Ovary (tissue), 9 donors: Measurements from ENCODE around the gene SH3PXD2B. TPM values are rescaled to one million over a fixed set of nuclear protein-coding genes. Genes with fewer than 3 reads are reported as not detected.

Source experiments
- DNase-seq, 5 donors: peaks; one replicate each; pipeline ENCODE4 v3.0.0-alpha.2; 2019 to 2020
- H3K27ac ChIP-seq, 2 donors: fragments of 200-600 bp; one replicate each; pipeline versions ENCODE4 v1.5.1 to v1.8.0; 2019 to 2022
- H3K27me3 ChIP-seq: fragments of 200-600 bp; one replicate; pipeline ENCODE4 v1.8.0; 2022
- H3K36me3 ChIP-seq: fragments of 200-600 bp; sonication (generic); one replicate; pipeline ENCODE4 v1.5.1; 2019
- H3K4me1 ChIP-seq: one replicate; pipeline ENCODE4 v1.8.1; 2013; ENCODE audit warnings: mild to moderate bottlenecking, moderate library complexity; ENCODE audit not compliant: insufficient read depth
- H3K4me3 ChIP-seq: fragments of 200-600 bp; sonication (generic); one replicate; pipeline ENCODE4 v1.5.1; 2017
- H3K9me3 ChIP-seq, 2 donors: fragments of 200-600 bp in 1 of 2; sonication (generic) in 1 of 2; one replicate each; pipeline versions ENCODE4 v1.5.1 to v1.8.1; 2013 to 2019; ENCODE audit warnings: mild to moderate bottlenecking in 1 of 2, moderate library complexity in 1 of 2
- CTCF ChIP-seq, 3 donors: fragments of 450-650 bp in 2 of 3; fragments of 200-600 bp in 1 of 3; IDR thresholded peaks; one replicate each; pipeline versions ENCODE4 v1.5.1 to v1.8.0; 2016 to 2022; ENCODE audit warnings: antibody characterized with exemption in 3 of 3, mild to moderate bottlenecking in 1 of 3
- EP300 ChIP-seq: sonication (generic); formaldehyde crosslinking; IDR thresholded peaks from one replicate; pipeline ENCODE4 v1.6.1; 2017; ENCODE audit warnings: antibody characterized with exemption
- POLR2A ChIP-seq: fragments of 450-650 bp; IDR thresholded peaks from one replicate; pipeline ENCODE4 v1.6.1; 2017; ENCODE audit warnings: antibody characterized with exemption, mild to moderate bottlenecking, moderate library complexity
- WGBS, 3 donors: extraction: QIAGEN DNeasy Blood & Tissue Kit in 1 of 3; methylation state at CpG; one replicate each; pipeline versions ENCODE4 v1.1.5 to v1.1.7; 2013 to 2017; 5-methylcytosine and 5-hydroxymethylcytosine counted together
- intact Hi-C, 4 donors: fragments of 100-400 bp; cut with DNase I; formaldehyde crosslinking; loops; one replicate each; pipeline versions ENCODE4 v1.11.0 to v1.15.1; 2022 to 2023
- polyA plus RNA-seq, 2 donors: library from polyadenylated mRNA; stranded (reverse); fragments of 200-250 nt in 1 of 2; fragments of 350-450 nt in 1 of 2; fragmentation: Illumina TruSeq in 1 of 2; extraction: RNeasy Lipid Tissue Mini Kit (QIAGEN cat#74804) in 1 of 2; gene quantifications; one replicate each; pipeline ENCODE4 v1.2.3, GENCODE V29; 2013 to 2014
- total RNA-seq, 7 donors: library from RNA; depleted of rRNA in 2 of 7; stranded (reverse); fragments of >200 nt in 2 of 7; fragmentation: NEBNext Ultra II Directional in 3 of 7; extraction: Animal tissue kit (Norgen Biotek cat#: 25700) in 3 of 7; gene quantifications; one replicate each; pipeline versions ENCODE4 v1.1.0 to v1.2.4, GENCODE V29; 2016 to 2023
- donor health status: DM: no; HTN: no; CAD: no; lungs with moderate emphysema.
- donor health status: DM: no; HTN: no; CAD: no.
- donor health status: Bipolar disorder and iron deficiency.
- donor health status: DM: yes; HTN: yes; CAD: no.
- donor health status: DM: no; HTN: no; CAD: no.
- donor health status: DM: yes; HTN: yes; CAD: no.

SH3PXD2B gene
- total and polyA plus RNA-seq, 9 donors = 13.0 to 71.8 (median 49.9) TPM

GRCh38 chr5:172407822-172408221 lies 46.5 kb downstream of the SH3PXD2B start:
- 26 to 30% (median 29%) methylated on average over 9 of the region's 9 CpGs for WGBS, 3 donors

GRCh38 chr5:172407241-172407691 lies 47.1 kb downstream of the SH3PXD2B start:
- WGBS, 3 donors = 9 to 16% (median 12%) methylated on average over 3 of the region's 3 CpGs
- peak; percentile 46 to 72 (median 53) for DNase-seq

More at GRCh38 chr5:172407822-172408221, 46.5 kb downstream of the SH3PXD2B start:
- H3K27me3 ChIP-seq = no peaks in the 10 kb centered on the region
- H3K36me3 ChIP-seq = no peaks in the 10 kb centered on the region
- intact Hi-C loops = loop anchor here in 2 of 4 donors (10.0 kb wide), 1 partner anchor 47 kb away; the partner anchor contains the start of gene SH3PXD2B (in 2 of the 2)
- no peak overlapping the region for H3K4me3 ChIP-seq
- H3K9me3 ChIP-seq = no peaks in the 10 kb centered on the region
- DNase-seq = peak; percentile 70 to 84 (median 81)
- peak overlapping the region; percentile 58 to 96 for H3K27ac ChIP-seq
- no peak for TF ChIP-seq POLR2A
- peaks cover 31% of the 10 kb centered on the region for H3K4me1 ChIP-seq

GRCh38 chr5:172405226-172406107 lies 48.9 kb downstream of the SH3PXD2B start:
- Histone ChIP-seq H3K27ac (peak overlapping the region; percentile 49 to 96), H3K4me1 (peaks cover 20% of the 10 kb centered on the region), H3K36me3 (no peaks in the 10 kb centered on the region), H3K4me3 (no peak overlapping the region), H3K27me3 (no peaks in the 10 kb centered on the region), H3K9me3 (no peaks in the 10 kb centered on the region)
- TF ChIP-seq POLR2A = no peak
- no peak for TF ChIP-seq CTCF (IDR thresholded peaks at IDR 0.05)
- TF ChIP-seq EP300 = no peak
- intact Hi-C loops = loop anchor here in 2 of 4 donors (10.0 kb wide), 1 partner anchor 49 kb away; the partner anchor contains the start of gene SH3PXD2B (in 2 of the 2)
- DNase-seq = no peak
- 53 to 68% (median 67%) methylated on average over 8 to 9 of the region's 9 CpGs for WGBS, 3 donors

More at GRCh38 chr5:172407241-172407691, 47.1 kb downstream of the SH3PXD2B start:
- Histone ChIP-seq H3K4me1 (peaks cover 28% of the 10 kb centered on the region), H3K27me3 (no peaks in the 10 kb centered on the region), H3K4me3 (no peak overlapping the region), H3K9me3 (no peaks in the 10 kb centered on the region), H3K36me3 (no peaks in the 10 kb centered on the region), H3K27ac (peak overlapping the region; percentile 58 to 96)
- no peak for TF ChIP-seq CTCF (IDR thresholded peaks at IDR 0.05)
- no peak for TF ChIP-seq EP300
- TF ChIP-seq POLR2A = no peak
- intact Hi-C loops = loop anchor here in 2 of 4 donors (10.0 kb wide), 1 partner anchor 48 kb away; the partner anchor contains the start of gene SH3PXD2B (in 2 of the 2)

GRCh38 chr5:172404746-172405145 lies 49.6 kb downstream of the SH3PXD2B start:
- H3K27ac ChIP-seq = peak overlapping the region; percentile 67 to 96
- no peak for DNase-seq

More at GRCh38 chr5:172404746-172405145, 49.6 kb downstream of the SH3PXD2B start:
- no peak overlapping the region for H3K4me3 ChIP-seq
- TF ChIP-seq EP300 (no peak), POLR2A (no peak), CTCF (IDR thresholded peaks at IDR 0.05) (no peak)
- H3K4me1 ChIP-seq = peaks cover 20% of the 10 kb centered on the region
- no peaks in the 10 kb centered on the region for H3K9me3 ChIP-seq
- 92 to 94% (median 93%) methylated on average over 4 of the region's 4 CpGs for WGBS, 3 donors
- intact Hi-C loops = loop anchor here in 2 of 4 donors (10.0 kb wide), 1 partner anchor 50 kb away; the partner anchor contains the start of gene SH3PXD2B (in 2 of the 2)
- H3K36me3 ChIP-seq = no peaks in the 10 kb centered on the region
- H3K27me3 ChIP-seq = no peaks in the 10 kb centered on the region
